Kidney (tissue), 14 donors: ENCODE results near the gene ANO2. TPM values are rescaled to one million over a fixed set of nuclear protein-coding genes. Genes with fewer than 3 reads are reported as not detected.

Experiments
- DNase-seq, 5 donors: peaks; one replicate each; pipeline ENCODE4 v3.0.0-alpha.2; 2013 to 2020
- FAIRE-seq: peaks from 2 replicates; lab custom pipeline; 2012; peaks lifted over from hg19 to GRCh38; lab: Jason Lieb, UNC
- H3K27ac ChIP-seq, 2 donors: one replicate each; pipeline ENCODE4 v1.7.0; 2013; ENCODE audit warnings: low read depth in 2 of 2, low read length in 2 of 2, inconsistent platforms in 1 of 2
- H3K27me3 ChIP-seq: one replicate; pipeline ENCODE4 v1.7.1; 2013; ENCODE audit warnings: low read length, inconsistent platforms; ENCODE audit not compliant: control insufficient read depth, insufficient read depth
- H3K36me3 ChIP-seq, 3 donors: one replicate each; pipeline versions ENCODE4 v1.7.0 to v1.7.1; 2013; ENCODE audit warnings: low read length in 3 of 3, control low read depth in 1 of 3, inconsistent platforms in 1 of 3; ENCODE audit not compliant: insufficient read depth in 3 of 3, control insufficient read depth in 2 of 3
- H3K4me1 ChIP-seq, 3 donors: one replicate each; pipeline versions ENCODE4 v1.7.0 to v1.7.1; 2013; ENCODE audit warnings: low read length in 3 of 3, inconsistent platforms in 1 of 3, low read depth in 1 of 3; ENCODE audit not compliant: control insufficient read depth in 2 of 3, insufficient read depth in 2 of 3
- H3K4me3 ChIP-seq, 3 donors: one replicate each; pipeline versions ENCODE4 v1.7.0 to v1.8.1; 2013; ENCODE audit warnings: low read length in 3 of 3, control low read depth in 1 of 3, inconsistent platforms in 1 of 3
- H3K9ac ChIP-seq, 3 donors: one replicate each; pipeline versions ENCODE4 v1.7.0 to v1.7.1; 2013; ENCODE audit warnings: low read length in 3 of 3, control low read depth in 1 of 3, inconsistent platforms in 1 of 3
- H3K9me3 ChIP-seq, 3 donors: one replicate each; pipeline versions ENCODE4 v1.7.0 to v1.7.1; 2013; ENCODE audit warnings: low read length in 3 of 3, control low read depth in 1 of 3, inconsistent platforms in 1 of 3; ENCODE audit not compliant: control insufficient read depth in 2 of 3, insufficient read depth in 1 of 3
- intact Hi-C: fragments of 100-400 bp; cut with DNase I; formaldehyde crosslinking; loops from one replicate; pipeline ENCODE4 v1.11.1; 2022
- polyA plus RNA-seq: library from polyadenylated mRNA; stranded (reverse); fragments of 350-450 nt; fragmentation: Illumina TruSeq; extraction: RNeasy Lipid Tissue Mini Kit (QIAGEN cat#74804); gene quantifications from one replicate; pipeline ENCODE4 v1.2.3, GENCODE V29; 2014; ENCODE audit warnings: low read depth, low replicate concordance; ENCODE audit not compliant: insufficient read depth
- total RNA-seq: library from RNA; stranded (reverse); fragmentation: NEBNext Ultra II Directional; extraction: Animal tissue kit (Norgen Biotek cat#: 25700); gene quantifications from one replicate; pipeline ENCODE4 v1.2.1, GENCODE V29; 2021
- TF ChIP-seq, protein P1 (sequence below): IDR thresholded peaks from 3 replicates; pipeline ENCODE4 v1.5.1; 2012; ENCODE audit warnings: mild to moderate bottlenecking, moderate library complexity, borderline replicate concordance; ENCODE audit not compliant: insufficient read depth; ENCODE audit errors: extremely low read depth
- donor health status: control.
- donor health status: control.
- donor health status: control.
- donor health status: control.
- donor health status: control.
- donor health status: DM: yes; HTN: yes; CAD: no.
- donor health status: Normal renal cell carcinoma (clear cell type).

Gene ANO2
- total and polyA plus RNA-seq, 2 donors from 2014 or later, result 0.34 to 4.4 TPM

DNA sequence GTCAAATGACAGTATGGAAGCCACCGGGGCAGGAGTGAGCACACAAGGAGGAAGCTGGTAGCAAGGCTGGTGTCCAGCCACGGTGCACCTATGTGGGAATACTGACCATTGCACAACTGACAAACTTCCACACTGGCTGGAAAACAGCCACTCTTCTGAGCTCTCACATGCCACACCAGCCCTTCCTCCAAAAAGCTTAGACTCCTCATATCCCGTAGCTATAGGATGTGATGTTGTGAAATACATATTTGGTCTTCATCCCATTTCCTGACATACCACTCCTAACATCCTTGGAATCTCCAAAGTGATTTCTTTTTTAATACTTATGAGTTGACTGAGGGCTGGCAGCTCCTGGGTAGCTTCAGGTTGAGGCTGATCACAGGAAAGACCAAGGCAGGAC lies 409.5 kb downstream of the ANO2 start:
- no peak overlapping the region for H3K27ac ChIP-seq
- intact Hi-C loops, result no loop called here
- no peak overlapping the region for H3K9ac ChIP-seq
- DNase-seq (no peak), FAIRE-seq (no peak)
- H3K4me1 ChIP-seq, result no peaks in the 10 kb centered on the region
- no peak overlapping the region for H3K4me3 ChIP-seq
- H3K9me3 ChIP-seq, result no peaks in the 10 kb centered on the region
- no peaks in the 10 kb centered on the region for H3K36me3 ChIP-seq
- H3K27me3 ChIP-seq, result no peaks in the 10 kb centered on the region
- TF ChIP-seq, protein P1, sequence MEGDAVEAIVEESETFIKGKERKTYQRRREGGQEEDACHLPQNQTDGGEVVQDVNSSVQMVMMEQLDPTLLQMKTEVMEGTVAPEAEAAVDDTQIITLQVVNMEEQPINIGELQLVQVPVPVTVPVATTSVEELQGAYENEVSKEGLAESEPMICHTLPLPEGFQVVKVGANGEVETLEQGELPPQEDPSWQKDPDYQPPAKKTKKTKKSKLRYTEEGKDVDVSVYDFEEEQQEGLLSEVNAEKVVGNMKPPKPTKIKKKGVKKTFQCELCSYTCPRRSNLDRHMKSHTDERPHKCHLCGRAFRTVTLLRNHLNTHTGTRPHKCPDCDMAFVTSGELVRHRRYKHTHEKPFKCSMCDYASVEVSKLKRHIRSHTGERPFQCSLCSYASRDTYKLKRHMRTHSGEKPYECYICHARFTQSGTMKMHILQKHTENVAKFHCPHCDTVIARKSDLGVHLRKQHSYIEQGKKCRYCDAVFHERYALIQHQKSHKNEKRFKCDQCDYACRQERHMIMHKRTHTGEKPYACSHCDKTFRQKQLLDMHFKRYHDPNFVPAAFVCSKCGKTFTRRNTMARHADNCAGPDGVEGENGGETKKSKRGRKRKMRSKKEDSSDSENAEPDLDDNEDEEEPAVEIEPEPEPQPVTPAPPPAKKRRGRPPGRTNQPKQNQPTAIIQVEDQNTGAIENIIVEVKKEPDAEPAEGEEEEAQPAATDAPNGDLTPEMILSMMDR, result no peak

DNA sequence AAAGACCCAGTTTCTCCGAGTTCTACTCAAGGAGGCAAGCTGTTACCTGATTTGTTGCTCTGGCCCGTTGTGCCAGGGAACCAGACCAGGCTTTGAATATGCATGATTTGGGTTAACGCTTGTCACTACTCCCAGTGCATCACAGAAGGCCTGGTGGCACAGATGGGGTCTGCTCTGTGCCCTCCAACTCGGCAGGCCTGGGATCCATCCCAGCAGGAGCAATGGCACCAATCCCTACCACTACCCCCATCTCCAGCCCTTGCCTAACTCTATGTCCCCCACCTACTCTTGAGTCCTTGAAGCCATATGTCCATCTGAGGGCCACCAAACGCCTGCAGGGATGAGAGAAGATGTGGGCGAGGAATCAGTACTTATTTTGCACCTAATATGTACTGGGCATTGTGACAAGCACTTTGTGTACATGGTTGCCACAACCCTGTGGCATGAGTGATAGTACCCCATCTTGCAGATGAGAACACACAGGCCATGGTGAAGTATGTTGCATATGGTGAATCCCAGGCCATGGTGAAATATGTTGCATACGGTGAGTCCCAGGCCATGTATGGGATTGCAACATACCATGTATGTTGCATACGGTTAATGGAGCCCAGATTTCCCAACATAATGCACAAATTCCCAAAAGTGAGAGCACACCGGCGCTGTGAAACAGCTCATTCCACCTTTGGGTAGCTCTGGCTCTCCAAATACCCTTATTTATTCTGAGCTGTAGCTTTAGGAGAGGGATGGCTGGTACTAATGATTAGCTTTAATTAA lies 410.4 kb downstream of the ANO2 start:
- Histone ChIP-seq H3K9me3 (no peaks in the 10 kb centered on the region), H3K4me3 (no peak overlapping the region), H3K9ac (no peak overlapping the region), H3K27me3 (no peaks in the 10 kb centered on the region), H3K36me3 (no peaks in the 10 kb centered on the region), H3K4me1 (no peaks in the 10 kb centered on the region), H3K27ac (no peak overlapping the region)
- TF ChIP-seq, protein P1, result no peak
- intact Hi-C loops, result no loop called here
- DNase-seq (no peak), FAIRE-seq (no peak)

DNA sequence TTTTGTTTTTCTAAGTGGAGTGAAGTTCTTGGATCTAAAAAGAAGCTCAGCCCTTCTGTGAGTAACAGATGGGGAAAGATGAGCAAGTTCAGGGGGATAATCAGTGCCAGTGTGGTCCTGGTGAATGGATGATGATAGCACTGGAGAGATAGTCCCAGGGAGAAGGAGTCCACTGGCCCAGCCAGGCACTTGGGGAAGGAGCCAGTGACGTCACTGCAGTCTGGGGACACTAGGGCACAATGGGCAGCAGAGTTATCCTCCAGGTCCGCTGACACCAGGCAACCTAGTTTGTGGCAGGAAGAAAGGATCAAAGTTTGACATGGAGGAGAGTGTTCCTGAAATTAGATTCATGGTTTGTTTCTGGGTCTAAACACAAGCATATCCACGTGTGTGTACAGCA lies 411.7 kb downstream of the ANO2 start:
- TF ChIP-seq, protein P1, result no peak
- no peak for FAIRE-seq

More for the DNA sequence above, 411.7 kb downstream of the ANO2 start:
- no peak for DNase-seq
- intact Hi-C loops, result no loop called here
- Histone ChIP-seq H3K4me3 (no peak overlapping the region), H3K27me3 (no peaks in the 10 kb centered on the region), H3K27ac (no peak overlapping the region), H3K9me3 (no peaks in the 10 kb centered on the region), H3K4me1 (no peaks in the 10 kb centered on the region), H3K9ac (no peak overlapping the region), H3K36me3 (no peaks in the 10 kb centered on the region)
